Metanephros (tissue), 2 donors: ENCODE measurements around the gene MTHFD1. TPM values are rescaled to one million over a fixed set of nuclear protein-coding genes. Genes with fewer than 3 reads are reported as not detected.

Experiments
- small RNA-seq: library from RNA; depleted of rRNA; stranded (forward); fragments of <200 nt; gene quantifications from one replicate; pipeline ENCODE3, GENCODE V24; 2014; ENCODE audit warnings: low replicate concordance
- total RNA-seq: library from RNA; depleted of rRNA; stranded (reverse); fragments of >200 nt; gene quantifications from one replicate; pipeline ENCODE4 v1.2.3, GENCODE V29; 2014

MTHFD1 gene
- total RNA-seq = 50.9 TPM

GRCh38 chr14:64387782-64388532 lies at the start of gene MTHFD1:
MTHFD1 (plus strand) TSS chr14:64388353; CDS start chr14:64388428, 75 bp downstream.

GRCh38 chr14:64465191-64465822 lies 77.2 kb downstream of the MTHFD1 start, which contains the start of gene AKAP5:
AKAP5 (plus strand) TSS chr14:64465499; CDS start chr14:64468395, 2,896 bp downstream.

GRCh38 chr14:64503434-64504309 lies 115.5 kb downstream of the MTHFD1 start, which contains the start of gene ZBTB25:
ZBTB25 (minus strand) TSS chr14:64503838; CDS start chr14:64490533, 13,305 bp downstream.

GRCh38 chr14:64504310-64504896 lies 116.2 kb downstream of the MTHFD1 start, which contains the start of gene ZBTB1:
ZBTB1 (plus strand) TSS chr14:64504770; CDS start chr14:64521505, 16,735 bp downstream.

Small RNA genes within 50 kb of the gene (small RNA-seq; reads per million reads assigned to genes)
- not detected for gene AL161756.2

Other genes starting within 250 kb of the MTHFD1 start
- gene ESR2, start 94.0 kb upstream of the MTHFD1 start, total RNA-seq = 0.88 TPM
- gene AKAP5, start 77.1 kb downstream of the MTHFD1 start, total RNA-seq = 4.6 TPM
- gene ZBTB25, start 115.5 kb downstream of the MTHFD1 start, total RNA-seq = 12.6 TPM
- gene ZBTB1, start 116.4 kb downstream of the MTHFD1 start, total RNA-seq = 58.0 TPM
- 47.2 TPM for gene HSPA2, start 152.4 kb downstream of the MTHFD1 start, total RNA-seq
- gene PPP1R36, start 161.6 kb downstream of the MTHFD1 start, total RNA-seq = 0.41 TPM